Stomach (tissue), 4 donors: ENCODE measurements around the gene KIRREL1.

Source experiments
- CTCF ChIP-seq, 7 experiments: fragments of 450-650 bp in 4 of 7; fragments of 200-600 bp in 3 of 7; sonication (generic) in 3 of 7; IDR thresholded peaks; one replicate each; pipeline ENCODE4 v1.5.1; 2016 to 2019; ENCODE audit warnings: antibody characterized with exemption in 7 of 7, control low read depth in 2 of 7, mild to moderate bottlenecking in 1 of 7
- POLR2A ChIP-seq, 4 donors: fragments of 450-650 bp; IDR thresholded peaks; one replicate each; pipeline ENCODE4 v1.6.1; 2016; ENCODE audit warnings: antibody characterized with exemption in 4 of 4, control low read depth in 2 of 4, mild to moderate bottlenecking in 1 of 4, moderate library complexity in 1 of 4

GRCh38 chr1:158056498-158056897 is 63.1 kb downstream of the KIRREL1 start:
- TF ChIP-seq CTCF (IDR thresholded peaks at IDR 0.05) (no peak), POLR2A (IDR thresholded peaks at IDR 0.05) (no peak)
